ENCODE results near the gene F12. TPM values are rescaled to one million over a fixed set of nuclear protein-coding genes. Genes with fewer than 3 reads are reported as not detected.

F12 gene
- polyA plus RNA-seq, 2 donors, result 18.1 to 33.5 TPM

GRCh38 chr5:177371120-177372033 is 38.0 kb downstream of the F12 start:
- H3K4me3 ChIP-seq (ENCODE audit: low read depth in 1 of 2, low read length in 2 of 2), result peak overlapping the region; percentile 52 to 58
- 44 to 50% methylated on average over 22 to 26 of the region's 26 CpGs for WGBS, 2 donors
- peaks cover 0 to 3% of the 10 kb centered on the region in 2 donors for H3K36me3 ChIP-seq (ENCODE audit: control insufficient read depth in 2 of 2, insufficient read depth in 2 of 2, low read length in 1 of 2)
- H3K4me1 ChIP-seq (ENCODE audit: control insufficient read depth in 2 of 2, insufficient read depth in 2 of 2, low read length in 1 of 2), result peaks cover 2 to 34% of the 10 kb centered on the region in 2 donors
- H3K9me3 ChIP-seq (ENCODE audit: control insufficient read depth in 2 of 2, insufficient read depth in 1 of 2, low read depth in 1 of 2, low read length in 1 of 2), result no peaks in the 10 kb centered on the region
- no peaks in the 10 kb centered on the region for H3K27me3 ChIP-seq (ENCODE audit: control insufficient read depth in 1 of 2, insufficient read depth in 2 of 2, low read length in 2 of 2)
- H3K27ac ChIP-seq (ENCODE audit: low read depth in 2 of 2, low read length in 1 of 2), result peak overlapping the region; percentile 83 to 85

GRCh38 chr5:177370488-177371119 is 38.8 kb downstream of the F12 start:
- H3K27me3 ChIP-seq (ENCODE audit: control insufficient read depth in 1 of 2, insufficient read depth in 2 of 2, low read length in 2 of 2), result no peaks in the 10 kb centered on the region
- H3K4me1 ChIP-seq (ENCODE audit: control insufficient read depth in 2 of 2, insufficient read depth in 2 of 2, low read length in 1 of 2), result peaks cover 2 to 38% of the 10 kb centered on the region in 2 donors
- 16 to 19% methylated on average over 27 to 42 of the region's 42 CpGs for WGBS, 2 donors
- peak overlapping the region; percentile 52 to 58 for H3K4me3 ChIP-seq (ENCODE audit: low read depth in 1 of 2, low read length in 2 of 2)
- H3K27ac ChIP-seq (ENCODE audit: low read depth in 2 of 2, low read length in 1 of 2), result peak overlapping the region; percentile 83 to 85
- H3K36me3 ChIP-seq (ENCODE audit: control insufficient read depth in 2 of 2, insufficient read depth in 2 of 2, low read length in 1 of 2), result peaks cover 0 to 3% of the 10 kb centered on the region in 2 donors
- H3K9me3 ChIP-seq (ENCODE audit: control insufficient read depth in 2 of 2, insufficient read depth in 1 of 2, low read depth in 1 of 2, low read length in 1 of 2), result no peaks in the 10 kb centered on the region

- peaks cover 0 to 3% of the 10 kb centered on the region in 2 donors for H3K36me3 ChIP-seq (ENCODE audit: control insufficient read depth in 2 of 2, insufficient read depth in 2 of 2, low read length in 1 of 2)
- peaks cover 2 to 35% of the 10 kb centered on the region in 2 donors for H3K4me1 ChIP-seq (ENCODE audit: control insufficient read depth in 2 of 2, insufficient read depth in 2 of 2, low read length in 1 of 2)
- no peaks in the 10 kb centered on the region for H3K27me3 ChIP-seq (ENCODE audit: control insufficient read depth in 1 of 2, insufficient read depth in 2 of 2, low read length in 2 of 2)
- H3K27ac ChIP-seq (ENCODE audit: low read depth in 2 of 2, low read length in 1 of 2), result peak overlapping the region; percentile 80 to 83
- H3K9me3 ChIP-seq (ENCODE audit: control insufficient read depth in 2 of 2, insufficient read depth in 1 of 2, low read depth in 1 of 2, low read length in 1 of 2), result no peaks in the 10 kb centered on the region
- 63 to 67% methylated on average over 11 of the region's 11 CpGs for WGBS, 2 donors
- no peak overlapping the region for H3K4me3 ChIP-seq (ENCODE audit: low read depth in 1 of 2, low read length in 2 of 2)
Measured at GRCh38 chr5:177369645-177370440, 39.5 kb downstream of the F12 start.

GRCh38 chr5:177368869-177369644 is 40.3 kb downstream of the F12 start:
- Histone ChIP-seq H3K36me3 (ENCODE audit: control insufficient read depth in 2 of 2, insufficient read depth in 2 of 2, low read length in 1 of 2) (peaks cover 0 to 3% of the 10 kb centered on the region in 2 donors), H3K27me3 (ENCODE audit: control insufficient read depth in 1 of 2, insufficient read depth in 2 of 2, low read length in 2 of 2) (no peaks in the 10 kb centered on the region), H3K9me3 (ENCODE audit: control insufficient read depth in 2 of 2, insufficient read depth in 1 of 2, low read depth in 1 of 2, low read length in 1 of 2) (no peaks in the 10 kb centered on the region), H3K4me1 (ENCODE audit: control insufficient read depth in 2 of 2, insufficient read depth in 2 of 2, low read length in 1 of 2) (peaks cover 2 to 35% of the 10 kb centered on the region in 2 donors), H3K27ac (ENCODE audit: low read depth in 2 of 2, low read length in 1 of 2) (peak overlapping the region; percentile 69 to 90), H3K4me3 (ENCODE audit: low read depth in 1 of 2, low read length in 2 of 2) (no peak overlapping the region)
- 55 to 66% methylated on average over 5 of the region's 5 CpGs for WGBS, 2 donors

- 80 to 81% methylated on average over 29 of the region's 29 CpGs for WGBS, 2 donors
- Histone ChIP-seq H3K4me3 (ENCODE audit: low read depth in 1 of 2, low read length in 2 of 2) (no peak overlapping the region), H3K27ac (ENCODE audit: low read depth in 2 of 2, low read length in 1 of 2) (peak overlapping the region; percentile 69 to 90), H3K4me1 (ENCODE audit: control insufficient read depth in 2 of 2, insufficient read depth in 2 of 2, low read length in 1 of 2) (peaks cover 2 to 30% of the 10 kb centered on the region in 2 donors), H3K36me3 (ENCODE audit: control insufficient read depth in 2 of 2, insufficient read depth in 2 of 2, low read length in 1 of 2) (peaks cover 0 to 3% of the 10 kb centered on the region in 2 donors), H3K27me3 (ENCODE audit: control insufficient read depth in 1 of 2, insufficient read depth in 2 of 2, low read length in 2 of 2) (no peaks in the 10 kb centered on the region), H3K9me3 (ENCODE audit: control insufficient read depth in 2 of 2, insufficient read depth in 1 of 2, low read depth in 1 of 2, low read length in 1 of 2) (no peaks in the 10 kb centered on the region)
Measured at GRCh38 chr5:177367981-177368868, 41.1 kb downstream of the F12 start.

GRCh38 chr5:177367323-177367848 is 42.0 kb downstream of the F12 start:
- Histone ChIP-seq H3K27me3 (ENCODE audit: control insufficient read depth in 1 of 2, insufficient read depth in 2 of 2, low read length in 2 of 2) (no peaks in the 10 kb centered on the region), H3K27ac (ENCODE audit: low read depth in 2 of 2, low read length in 1 of 2) (peak overlapping the region; percentile 15 to 19), H3K9me3 (ENCODE audit: control insufficient read depth in 2 of 2, insufficient read depth in 1 of 2, low read depth in 1 of 2, low read length in 1 of 2) (no peaks in the 10 kb centered on the region), H3K4me1 (ENCODE audit: control insufficient read depth in 2 of 2, insufficient read depth in 2 of 2, low read length in 1 of 2) (peaks cover 2 to 31% of the 10 kb centered on the region in 2 donors), H3K36me3 (ENCODE audit: control insufficient read depth in 2 of 2, insufficient read depth in 2 of 2, low read length in 1 of 2) (peaks cover 0 to 3% of the 10 kb centered on the region in 2 donors), H3K4me3 (ENCODE audit: low read depth in 1 of 2, low read length in 2 of 2) (peak overlapping the region; percentile 13 to 43)
- WGBS, 2 donors, result 35 to 49% methylated on average over 45 to 46 of the region's 46 CpGs

GRCh38 chr5:177366528-177367322 is 42.6 kb downstream of the F12 start:
- Histone ChIP-seq H3K27me3 (ENCODE audit: control insufficient read depth in 1 of 2, insufficient read depth in 2 of 2, low read length in 2 of 2) (no peaks in the 10 kb centered on the region), H3K27ac (ENCODE audit: low read depth in 2 of 2, low read length in 1 of 2) (peak overlapping the region; percentile 44 to 94), H3K4me1 (ENCODE audit: control insufficient read depth in 2 of 2, insufficient read depth in 2 of 2, low read length in 1 of 2) (peaks cover 2 to 29% of the 10 kb centered on the region in 2 donors), H3K36me3 (ENCODE audit: control insufficient read depth in 2 of 2, insufficient read depth in 2 of 2, low read length in 1 of 2) (no peaks in the 10 kb centered on the region), H3K9me3 (ENCODE audit: control insufficient read depth in 2 of 2, insufficient read depth in 1 of 2, low read depth in 1 of 2, low read length in 1 of 2) (no peaks in the 10 kb centered on the region), H3K4me3 (ENCODE audit: low read depth in 1 of 2, low read length in 2 of 2) (peak overlapping the region; percentile 24 to 43)
- 22 to 27% methylated on average over 30 to 36 of the region's 36 CpGs for WGBS, 2 donors

Measured in esophagus (tissue), 2 donors.